Gastrocnemius medialis (tissue), 4 donors: Measurements from ENCODE around the gene THRA. TPM values are rescaled to one million over a fixed set of nuclear protein-coding genes. Genes with fewer than 3 reads are reported as not detected.

Experiments
- ATAC-seq, 2 donors: fragments of 150-250 bp; one replicate each; pipeline ENCODE4 v1.9.1; 2016
- DNase-seq, 2 donors: peaks; one replicate each; pipeline ENCODE4 v3.0.0-alpha.2; 2019
- H3K27ac ChIP-seq, 4 donors: fragments of 200-600 bp; sonication (generic); 1 replicate in 1 of 4; 2 replicates in 3 of 4; pipeline ENCODE4 v1.5.1; 2016 to 2018; ENCODE audit warnings: mild to moderate bottlenecking in 2 of 4, moderate library complexity in 1 of 4
- H3K27me3 ChIP-seq, 3 donors: fragments of 200-600 bp; sonication (generic) in 2 of 3; 1 replicate in 1 of 3; 2 replicates in 2 of 3; pipeline versions ENCODE4 v1.5.1 to v1.6.0; 2016 to 2019; ENCODE audit warnings: mild to moderate bottlenecking in 1 of 3, moderate library complexity in 1 of 3
- H3K36me3 ChIP-seq, 2 donors: fragments of 200-600 bp; sonication (generic) in 1 of 2; one replicate each; pipeline ENCODE4 v1.5.1; 2017 to 2018
- H3K4me1 ChIP-seq, 2 donors: fragments of 200-600 bp; sonication (generic) in 1 of 2; one replicate each; pipeline ENCODE4 v1.5.1; 2016 to 2017; ENCODE audit warnings: mild to moderate bottlenecking in 2 of 2
- H3K4me3 ChIP-seq, 4 donors: fragments of 200-600 bp; sonication (generic) in 3 of 4; 1 replicate in 1 of 4; 2 replicates in 3 of 4; pipeline ENCODE4 v1.5.1; 2016 to 2019; ENCODE audit warnings: mild to moderate bottlenecking in 2 of 4
- H3K9me3 ChIP-seq, 3 donors: fragments of 200-600 bp; sonication (generic) in 2 of 3; 1 replicate in 1 of 3; 2 replicates in 2 of 3; pipeline ENCODE4 v1.5.1; 2016 to 2019
- CTCF ChIP-seq, 5 experiments: fragments of 450-650 bp in 3 of 5; fragments of 200-600 bp in 2 of 5; sonication (generic) in 2 of 5; IDR thresholded peaks in 4 of 5; conservative IDR thresholded peaks in 1 of 5; 1 replicate in 4 of 5; 2 replicates in 1 of 5; pipeline ENCODE4 v1.5.1; 2016 to 2019; ENCODE audit warnings: antibody characterized with exemption in 5 of 5, mild to moderate bottlenecking in 3 of 5, moderate library complexity in 3 of 5
- POLR2A ChIP-seq, 2 donors: fragments of 450-650 bp; IDR thresholded peaks; one replicate each; pipeline ENCODE4 v1.6.1; 2017; ENCODE audit warnings: antibody characterized with exemption in 2 of 2, mild to moderate bottlenecking in 2 of 2, moderate library complexity in 2 of 2
- in situ Hi-C, 4 donors: fragments of 200-750 bp; cut with MboI; loops; one replicate each; pipeline versions ENCODE4 v1.15.0 to v1.8.0; 2017; ENCODE audit warnings: low sequenced_read_pairs in 4 of 4
- intact Hi-C: fragments of 100-400 bp; cut with DNase I; formaldehyde crosslinking; loops from one replicate; pipeline ENCODE4 v1.15.1; 2023; ENCODE audit warnings: low total_unique reads
- total RNA-seq, 4 donors: library from RNA; depleted of rRNA; stranded (reverse); fragments of >200 nt; gene quantifications; one replicate each; pipeline versions ENCODE4 v1.1.0 to v1.2.3, GENCODE V29; 2016

The THRA gene
- total RNA-seq, 4 donors from 2014 or later = 42.2 to 71.6 (median 48.2) TPM

GRCh38 chr17:40100419-40100668, 37.6 kb downstream of the THRA start, which contains the start of gene NR1D1:
TSS of gene NR1D1 (minus strand) at chr17:40100589. CDS start at chr17:40100094, 495 bp downstream.
- Histone ChIP-seq H3K4me3 (peak within 1 kb of the TSS; percentile 76 to 100 (median 82)), H3K27ac (peak within 1 kb of the TSS; percentile 93 to 100 (median 96)), H3K4me1 (peaks cover 78 to 80% of the 10 kb centered on the region in 2 donors), H3K36me3 (peaks cover 0 to 20% of the 10 kb centered on the region in 2 donors), H3K27me3 (no peaks in the 10 kb centered on the region), H3K9me3 (no peaks in the 10 kb centered on the region)
- ATAC-seq (no peak), DNase-seq (no peak)
- TF ChIP-seq POLR2A (IDR thresholded peaks at IDR 0.05) (peak; percentile 98 to 99), CTCF (IDR thresholded peaks at IDR 0.05 in 4 of 5, conservative IDR thresholded peaks at IDR 0.05 in 1 of 5) (no peak)
- in situ Hi-C loops = no loop called here
- intact Hi-C loops = no loop called here

- in situ Hi-C loops = no loop called here
- ATAC-seq (peak; percentile 50 to 56), DNase-seq (peak; percentile 99 to 100)
- H3K4me3 ChIP-seq = peak overlapping the region; percentile 30 to 100 (median 82)
- peaks cover 78 to 80% of the 10 kb centered on the region in 2 donors for H3K4me1 ChIP-seq
- peak overlapping the region; percentile 93 to 100 (median 96) for H3K27ac ChIP-seq
- peaks cover 0 to 15% of the 10 kb centered on the region in 2 donors for H3K36me3 ChIP-seq
- TF ChIP-seq CTCF (IDR thresholded peaks at IDR 0.05 in 4 of 5, conservative IDR thresholded peaks at IDR 0.05 in 1 of 5) (no peak), POLR2A (IDR thresholded peaks at IDR 0.05) (peak; percentile 72 to 89)
- intact Hi-C loops = no loop called here
- H3K27me3 ChIP-seq = no peaks in the 10 kb centered on the region
- H3K9me3 ChIP-seq = no peaks in the 10 kb centered on the region
These were observed 38.1 kb downstream of the THRA start for GRCh38 chr17:40100669-40101366.

DNA sequence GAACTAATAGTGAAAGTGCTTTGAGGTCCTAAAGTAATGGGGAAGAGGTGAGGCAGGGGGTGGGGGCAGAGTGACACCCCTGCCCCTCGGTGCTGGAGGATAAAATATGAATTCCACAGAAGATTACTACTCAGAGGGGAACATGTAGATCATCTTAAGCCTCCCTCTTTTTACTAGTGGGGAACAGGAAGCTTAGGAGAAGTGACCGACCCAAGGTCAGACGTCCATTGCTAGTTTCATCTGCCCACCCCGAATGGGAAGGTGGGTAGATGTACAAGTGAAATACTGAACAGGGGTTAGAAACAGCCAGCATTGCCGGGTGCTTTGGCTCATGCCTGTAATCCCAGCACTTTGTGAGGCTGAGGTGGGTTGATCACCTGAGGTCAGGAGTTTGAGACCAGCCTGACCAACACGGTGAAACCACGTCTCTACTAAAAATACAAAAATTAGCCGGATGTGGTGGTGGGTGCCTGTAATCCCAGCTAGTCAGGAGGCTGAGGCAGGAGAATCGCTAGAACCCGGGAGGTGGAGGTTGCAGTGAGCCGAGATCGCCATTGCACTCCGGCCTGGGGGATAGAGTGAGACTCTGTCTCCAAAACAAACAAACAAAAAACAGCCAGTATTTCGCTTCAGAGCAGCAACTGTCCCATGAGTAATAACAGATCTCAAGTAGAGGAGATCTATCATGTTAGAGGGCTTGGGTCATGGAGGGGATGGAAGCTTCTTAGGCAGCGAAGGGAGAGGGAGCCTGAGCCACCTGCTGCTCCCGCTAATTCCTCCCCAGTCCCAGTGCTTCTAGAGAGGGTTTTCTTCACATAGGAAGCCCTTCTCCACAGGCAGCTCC, 38.8 kb downstream of the THRA start:
- DNase-seq (no peak), ATAC-seq (no peak)
- Histone ChIP-seq H3K27ac (peak overlapping the region; percentile 93 to 100 (median 96)), H3K36me3 (peaks cover 0 to 7% of the 10 kb centered on the region in 2 donors), H3K4me1 (peaks cover 78 to 80% of the 10 kb centered on the region in 2 donors), H3K9me3 (no peaks in the 10 kb centered on the region), H3K27me3 (no peaks in the 10 kb centered on the region), H3K4me3 (peak overlapping the region; percentile 30 to 100 (median 82))
- in situ Hi-C loops (no loop called here), intact Hi-C loops (no loop called here)
- no peak for TF ChIP-seq CTCF (IDR thresholded peaks at IDR 0.05 in 4 of 5, conservative IDR thresholded peaks at IDR 0.05 in 1 of 5)
- TF ChIP-seq POLR2A (IDR thresholded peaks at IDR 0.05) = no peak

DNA sequence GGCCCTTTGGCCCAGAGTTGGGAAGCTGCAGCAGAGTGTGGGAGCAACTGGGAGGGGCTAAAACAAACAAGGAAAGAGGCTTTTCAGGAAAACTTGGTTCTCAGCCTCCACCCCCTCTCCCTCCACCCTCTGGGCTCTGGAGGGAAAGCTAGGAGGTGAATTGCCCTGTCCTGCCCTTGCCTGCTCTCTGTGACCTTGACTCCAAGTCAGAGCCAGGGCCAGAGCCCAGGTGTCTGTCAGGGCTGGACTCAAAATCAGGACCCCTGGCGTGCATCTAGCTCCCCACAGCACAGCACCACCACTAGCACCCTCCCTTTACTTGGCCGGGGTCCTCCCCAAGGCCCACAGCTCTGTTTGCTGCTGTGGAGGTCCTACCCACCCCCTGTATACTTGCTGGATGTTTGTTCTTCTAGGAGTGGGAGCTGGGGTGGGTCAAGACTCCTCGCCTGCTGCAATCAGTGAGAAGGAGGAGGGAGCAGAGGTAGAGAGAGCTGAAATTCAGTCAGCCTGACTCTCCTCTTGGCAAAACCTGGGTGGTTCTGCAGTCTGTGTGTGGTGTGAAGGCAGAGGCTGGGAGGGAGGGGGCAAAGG, 40.4 kb downstream of the THRA start:
- DNase-seq (no peak), ATAC-seq (no peak)
- Histone ChIP-seq H3K27ac (peak overlapping the region; percentile 93 to 100 (median 96)), H3K4me1 (peaks cover 77 to 79% of the 10 kb centered on the region in 2 donors), H3K9me3 (no peaks in the 10 kb centered on the region), H3K27me3 (no peaks in the 10 kb centered on the region), H3K36me3 (no peaks in the 10 kb centered on the region), H3K4me3 (no peak overlapping the region)
- intact Hi-C loops (no loop called here), in situ Hi-C loops (no loop called here)
- TF ChIP-seq POLR2A (IDR thresholded peaks at IDR 0.05) = no peak
- no peak for TF ChIP-seq CTCF (IDR thresholded peaks at IDR 0.05 in 4 of 5, conservative IDR thresholded peaks at IDR 0.05 in 1 of 5)
